GM19099 (cell line): ENCODE results near the gene PLEKHB1.

Experiments
- POLR2A ChIP-seq: IDR thresholded peaks from 3 replicates; pipeline ENCODE4 v1.6.1; 2011; ENCODE audit warnings: low read depth; ENCODE audit not compliant: insufficient read length; ENCODE audit errors: extremely low read depth

Gene PLEKHB1

GRCh38 chr11:73655686-73656085 lies 9.3 kb downstream of the PLEKHB1 start:
- no peak for TF ChIP-seq POLR2A

GRCh38 chr11:73656985-73657384 lies 10.6 kb downstream of the PLEKHB1 start:
- no peak for TF ChIP-seq POLR2A

GRCh38 chr11:73659961-73660360 lies 13.6 kb downstream of the PLEKHB1 start:
- no peak for TF ChIP-seq POLR2A

- TF ChIP-seq POLR2A: no peak
Measured at GRCh38 chr11:73660497-73661034, 14.2 kb downstream of the PLEKHB1 start.

- no peak for TF ChIP-seq POLR2A
Measured at GRCh38 chr11:73661035-73661628, 14.8 kb downstream of the PLEKHB1 start.

GRCh38 chr11:73662445-73663157 lies 16.2 kb downstream of the PLEKHB1 start:
- TF ChIP-seq POLR2A: no peak

GRCh38 chr11:73663604-73664495 lies 17.5 kb downstream of the PLEKHB1 start:
- no peak for TF ChIP-seq POLR2A

GRCh38 chr11:73664877-73665276 lies 18.5 kb downstream of the PLEKHB1 start:
- no peak for TF ChIP-seq POLR2A

- no peak for TF ChIP-seq POLR2A
Measured at GRCh38 chr11:73667891-73668290, 21.5 kb downstream of the PLEKHB1 start.

GRCh38 chr11:73670808-73671207 lies 24.4 kb downstream of the PLEKHB1 start:
- TF ChIP-seq POLR2A: no peak

GRCh38 chr11:73671701-73672100 lies 25.3 kb downstream of the PLEKHB1 start:
- no peak for TF ChIP-seq POLR2A

- no peak for TF ChIP-seq POLR2A
Measured at GRCh38 chr11:73680687-73681086, 34.3 kb downstream of the PLEKHB1 start.

- no peak for TF ChIP-seq POLR2A
Measured at GRCh38 chr11:73693899-73694525, 47.6 kb downstream of the PLEKHB1 start.

- no peak for TF ChIP-seq POLR2A
Measured at GRCh38 chr11:73705053-73705452, 58.7 kb downstream of the PLEKHB1 start.

- TF ChIP-seq POLR2A: no peak
Measured at GRCh38 chr11:73710964-73711363, 64.6 kb downstream of the PLEKHB1 start.
